K562 (cell line): ENCODE results near the gene PRKAR1B. TPM values are rescaled to one million over a fixed set of nuclear protein-coding genes. Genes with fewer than 3 reads are reported as not detected.

Source experiments
- DPF2 ChIP-seq: fragments of 450-650 bp; IDR thresholded peaks from 2 replicates; pipeline ENCODE4 v1.6.1; 2016
- polyA plus RNA-seq, 8 experiments: library from polyadenylated mRNA; depleted of rRNA in 4 of 8; stranded (reverse) in 5 of 8; unstranded in 3 of 8; fragments of >200 nt; fragmentation: Nextera tagmentation in 2 of 8; fragmentation: Illumina TruSeq in 1 of 8; extraction: Ambion mirVana in 2 of 8; extraction: Trizol in 1 of 8; gene quantifications; 2 replicates each; pipeline versions ENCODE4 v1.2.1 to v1.2.3, GENCODE V29; 2011 to 2014; ENCODE audit warnings: inconsistent platforms in 1 of 8, missing spikeins in 1 of 8
- total RNA-seq, 7 experiments: library from RNA; depleted of rRNA in 6 of 7; stranded (reverse); fragments of >200 nt in 6 of 7; fragmentation: Illumina TruSeq in 2 of 7; extraction: Trizol in 2 of 7; gene quantifications; 2 replicates each; pipeline versions ENCODE4 v1.2.1 to v1.2.3, GENCODE V29; 2011 to 2021; ENCODE audit warnings: low replicate concordance in 1 of 7
- TF ChIP-seq, protein P1 (sequence below), 2 experiments: fragments of 450-650 bp; formaldehyde crosslinking in 1 of 2; IDR thresholded peaks; 2 replicates each; pipeline versions ENCODE4 v1.4.0 to v1.6.1; 2014 to 2020; ENCODE audit warnings: mild to moderate bottlenecking in 2 of 2, borderline replicate concordance in 1 of 2, low read depth in 1 of 2
- TF ChIP-seq, protein P2 (sequence below): fragments of 450-650 bp; IDR thresholded peaks from 2 replicates; pipeline ENCODE4 v1.6.1; 2016; ENCODE audit warnings: antibody characterized with exemption

Gene PRKAR1B
- total and polyA plus RNA-seq, 9 of the 15 experiments (the other 6 are each of a cell fraction or from before 2014, with no cell fraction given), result 0.99 to 30.5 (median 12.7) TPM

- TF ChIP-seq, protein P1, sequence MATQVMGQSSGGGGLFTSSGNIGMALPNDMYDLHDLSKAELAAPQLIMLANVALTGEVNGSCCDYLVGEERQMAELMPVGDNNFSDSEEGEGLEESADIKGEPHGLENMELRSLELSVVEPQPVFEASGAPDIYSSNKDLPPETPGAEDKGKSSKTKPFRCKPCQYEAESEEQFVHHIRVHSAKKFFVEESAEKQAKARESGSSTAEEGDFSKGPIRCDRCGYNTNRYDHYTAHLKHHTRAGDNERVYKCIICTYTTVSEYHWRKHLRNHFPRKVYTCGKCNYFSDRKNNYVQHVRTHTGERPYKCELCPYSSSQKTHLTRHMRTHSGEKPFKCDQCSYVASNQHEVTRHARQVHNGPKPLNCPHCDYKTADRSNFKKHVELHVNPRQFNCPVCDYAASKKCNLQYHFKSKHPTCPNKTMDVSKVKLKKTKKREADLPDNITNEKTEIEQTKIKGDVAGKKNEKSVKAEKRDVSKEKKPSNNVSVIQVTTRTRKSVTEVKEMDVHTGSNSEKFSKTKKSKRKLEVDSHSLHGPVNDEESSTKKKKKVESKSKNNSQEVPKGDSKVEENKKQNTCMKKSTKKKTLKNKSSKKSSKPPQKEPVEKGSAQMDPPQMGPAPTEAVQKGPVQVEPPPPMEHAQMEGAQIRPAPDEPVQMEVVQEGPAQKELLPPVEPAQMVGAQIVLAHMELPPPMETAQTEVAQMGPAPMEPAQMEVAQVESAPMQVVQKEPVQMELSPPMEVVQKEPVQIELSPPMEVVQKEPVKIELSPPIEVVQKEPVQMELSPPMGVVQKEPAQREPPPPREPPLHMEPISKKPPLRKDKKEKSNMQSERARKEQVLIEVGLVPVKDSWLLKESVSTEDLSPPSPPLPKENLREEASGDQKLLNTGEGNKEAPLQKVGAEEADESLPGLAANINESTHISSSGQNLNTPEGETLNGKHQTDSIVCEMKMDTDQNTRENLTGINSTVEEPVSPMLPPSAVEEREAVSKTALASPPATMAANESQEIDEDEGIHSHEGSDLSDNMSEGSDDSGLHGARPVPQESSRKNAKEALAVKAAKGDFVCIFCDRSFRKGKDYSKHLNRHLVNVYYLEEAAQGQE (IDR thresholded peaks at IDR 0.05; ENCODE audit: borderline replicate concordance), result 0 out of 2 replicates have a peak, but pooled peaks have one; percentile 10
- TF ChIP-seq, protein P1 (CRISPR knock-in tag; IDR thresholded peaks at IDR 0.05; ENCODE audit: low read depth), result no peak
- peak; percentile 81 for TF ChIP-seq DPF2
- TF ChIP-seq, protein P2, sequence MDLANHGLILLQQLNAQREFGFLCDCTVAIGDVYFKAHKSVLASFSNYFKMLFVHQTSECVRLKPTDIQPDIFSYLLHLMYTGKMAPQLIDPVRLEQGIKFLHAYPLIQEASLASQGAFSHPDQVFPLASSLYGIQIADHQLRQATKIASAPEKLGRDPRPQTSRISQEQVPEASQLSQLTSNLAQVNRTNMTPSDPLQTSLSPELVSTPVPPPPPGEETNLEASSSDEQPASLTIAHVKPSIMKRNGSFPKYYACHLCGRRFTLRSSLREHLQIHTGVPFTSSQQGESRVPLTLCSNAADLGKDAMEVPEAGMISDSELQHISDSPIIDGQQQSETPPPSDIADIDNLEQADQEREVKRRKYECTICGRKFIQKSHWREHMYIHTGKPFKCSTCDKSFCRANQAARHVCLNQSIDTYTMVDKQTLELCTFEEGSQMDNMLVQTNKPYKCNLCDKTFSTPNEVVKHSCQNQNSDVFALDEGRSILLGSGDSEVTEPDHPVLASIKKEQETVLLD, result peak; percentile 52; the same call in 1 of the 2 replicates
These were observed 135.0 kb downstream of the PRKAR1B start (continued) for GRCh38 chr7:591856-592628.
